Measurements from ENCODE around the gene PTPN5.
"Not testable (repeated sequence)": the region's sequence is repeated elsewhere in the genome, so short reads cannot be mapped to it uniquely, and the experiment has no call there.

PTPN5 gene

DNA sequence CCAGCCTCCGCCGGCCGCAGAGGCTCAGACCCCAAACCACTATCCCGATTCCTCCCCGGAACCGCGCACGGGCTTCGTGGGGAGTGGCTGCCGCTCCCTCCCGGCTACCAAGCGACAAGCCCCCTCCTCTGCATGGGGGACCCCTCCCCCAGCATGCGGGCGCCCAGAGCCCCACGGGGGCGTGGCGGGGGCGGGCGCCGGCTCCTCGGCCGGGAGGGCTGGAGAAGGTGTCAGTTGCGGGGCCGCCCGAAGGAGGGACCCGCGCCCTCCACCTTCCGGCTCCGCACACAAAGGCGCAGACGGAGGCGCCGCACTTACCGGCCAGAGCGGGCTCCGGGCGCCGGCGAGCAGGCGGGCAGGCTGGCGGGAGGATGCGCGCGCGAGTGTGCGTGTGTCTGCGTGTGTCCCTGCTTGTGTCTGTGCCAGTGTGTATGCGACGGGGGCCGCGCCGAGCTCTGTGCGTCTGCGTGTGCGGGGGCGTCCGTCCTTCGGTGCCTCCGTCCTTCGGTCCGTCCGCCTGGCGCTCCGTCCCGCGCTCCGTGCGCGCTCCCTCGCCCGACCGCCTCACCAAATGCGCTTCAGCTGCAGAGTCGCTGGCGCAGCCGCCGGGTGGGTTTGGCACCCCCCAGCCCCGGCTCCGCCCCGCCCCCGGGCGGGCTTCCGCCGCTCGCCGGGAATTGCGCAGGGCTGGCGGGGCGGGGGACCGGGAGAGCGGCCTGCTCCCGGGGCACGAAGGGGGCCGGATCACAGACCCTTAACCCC lies at the start of gene PTPN5:
PTPN5 (minus strand) TSS at position 592 of the 762 bp plus-strand sequence. CDS start 19,840 bp downstream, outside the sequence.
- DNase-seq, result no peak

DNA sequence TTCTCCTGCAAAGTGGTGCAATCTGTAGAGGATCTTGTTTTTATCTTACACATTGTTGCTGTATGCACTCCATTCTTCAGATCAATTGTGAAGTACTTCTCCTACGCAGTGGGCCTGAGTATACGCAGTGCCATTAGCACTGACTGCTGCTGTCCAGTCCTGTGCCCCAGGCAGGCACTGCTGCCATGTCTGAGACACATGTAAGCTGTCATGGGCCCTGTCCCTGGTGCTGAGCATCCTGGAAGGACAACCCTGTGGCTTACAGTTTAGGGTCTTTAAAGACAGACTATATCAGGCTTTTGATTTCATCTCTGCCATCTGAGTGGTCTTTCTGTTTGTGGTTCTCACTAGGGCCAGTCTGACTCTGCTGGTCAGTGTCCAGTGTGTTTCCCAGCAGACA lies 44.8 kb upstream of the PTPN5 start:
- no peak for DNase-seq

DNA sequence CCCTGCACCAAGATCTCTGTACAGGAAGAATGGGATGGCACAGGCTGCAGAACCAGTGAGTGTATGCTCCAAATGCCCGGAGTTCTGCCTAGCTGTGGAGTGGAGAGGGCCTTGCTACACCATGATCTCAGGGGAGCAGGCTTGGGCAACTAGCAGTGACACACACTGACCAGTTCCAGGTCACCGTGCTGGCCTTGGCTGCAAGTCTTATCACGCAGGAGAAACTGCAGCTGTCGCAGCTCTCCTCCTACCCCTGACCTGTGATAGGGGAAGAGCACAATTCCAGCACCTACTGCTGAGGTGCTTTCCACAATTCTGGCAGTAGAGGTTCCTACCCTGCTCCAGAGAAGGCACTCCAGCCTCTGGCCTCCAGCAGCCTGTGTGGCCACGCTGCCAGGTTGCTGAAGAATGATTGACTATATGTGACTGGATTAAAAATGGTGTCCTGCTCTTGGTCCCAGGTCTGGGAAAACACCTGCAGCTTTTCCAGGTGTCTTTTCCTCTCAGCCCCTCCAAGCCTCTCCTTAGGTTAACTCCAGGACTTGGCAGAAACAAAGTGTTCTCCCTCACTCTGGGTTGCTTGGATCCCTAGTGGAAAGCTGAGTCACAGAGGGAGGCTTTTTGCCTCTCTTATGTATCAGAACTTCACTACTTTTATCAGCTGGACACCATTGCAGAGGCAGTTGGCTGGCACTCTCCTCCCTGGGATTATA lies 43.3 kb upstream of the PTPN5 start:
- no peak for DNase-seq

DNA sequence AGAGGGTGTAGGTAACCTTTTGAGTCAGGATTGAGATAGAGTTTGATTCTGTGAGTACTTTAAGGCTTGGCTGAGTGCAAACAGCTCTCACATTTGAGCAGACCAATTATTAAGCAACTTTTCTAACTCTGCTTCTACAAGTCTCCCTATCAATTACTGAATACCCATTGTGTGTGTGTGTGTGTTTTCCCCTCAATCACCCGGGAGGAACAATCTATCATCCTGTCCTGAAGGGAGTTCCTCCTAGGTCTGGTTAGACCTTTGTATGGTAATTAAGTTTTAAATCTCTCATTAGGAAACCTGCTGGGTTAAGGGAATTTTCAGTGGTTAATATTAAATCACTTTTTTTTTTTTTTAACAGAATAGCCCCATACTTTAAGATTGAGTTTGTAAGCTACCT lies 28.6 kb upstream of the PTPN5 start:
- not testable (repeated sequence) for DNase-seq

DNA sequence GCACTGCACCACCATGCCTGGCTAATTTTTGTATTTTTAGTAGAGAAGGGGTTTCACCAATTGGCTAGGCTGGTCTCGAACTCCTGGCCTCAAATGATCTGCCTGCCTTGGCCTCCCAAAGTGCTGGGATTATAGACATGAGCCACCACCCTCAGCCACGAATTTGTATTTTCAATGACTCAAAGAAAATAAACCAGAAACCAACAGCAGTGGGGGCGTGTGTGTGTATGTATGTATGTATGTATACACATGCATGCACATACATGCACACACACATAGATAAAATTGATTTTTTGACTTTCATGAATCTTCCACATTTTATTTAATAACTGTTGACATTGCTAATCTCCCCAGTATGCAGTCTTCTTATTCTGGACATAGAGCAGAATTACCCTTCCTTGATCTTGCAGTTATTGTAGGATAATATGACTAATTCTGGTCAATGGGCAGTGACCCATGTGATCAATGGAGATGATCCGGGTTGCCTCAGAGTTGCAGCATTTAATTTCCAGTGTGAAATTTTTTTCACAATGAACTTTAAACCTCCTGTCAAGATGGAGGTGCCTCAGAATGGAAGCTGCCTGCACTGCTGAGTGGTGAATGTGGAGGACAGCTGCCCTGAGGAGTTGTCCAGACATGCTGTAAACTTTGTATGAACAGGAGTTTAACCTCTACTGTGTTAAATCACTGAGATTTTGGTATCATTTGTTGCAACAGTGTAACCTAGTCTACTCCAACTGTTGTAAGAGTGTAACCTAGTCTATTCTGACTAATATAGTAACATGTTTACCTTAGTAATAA lies 12.8 kb upstream of the PTPN5 start:
- DNase-seq, result no peak

DNA sequence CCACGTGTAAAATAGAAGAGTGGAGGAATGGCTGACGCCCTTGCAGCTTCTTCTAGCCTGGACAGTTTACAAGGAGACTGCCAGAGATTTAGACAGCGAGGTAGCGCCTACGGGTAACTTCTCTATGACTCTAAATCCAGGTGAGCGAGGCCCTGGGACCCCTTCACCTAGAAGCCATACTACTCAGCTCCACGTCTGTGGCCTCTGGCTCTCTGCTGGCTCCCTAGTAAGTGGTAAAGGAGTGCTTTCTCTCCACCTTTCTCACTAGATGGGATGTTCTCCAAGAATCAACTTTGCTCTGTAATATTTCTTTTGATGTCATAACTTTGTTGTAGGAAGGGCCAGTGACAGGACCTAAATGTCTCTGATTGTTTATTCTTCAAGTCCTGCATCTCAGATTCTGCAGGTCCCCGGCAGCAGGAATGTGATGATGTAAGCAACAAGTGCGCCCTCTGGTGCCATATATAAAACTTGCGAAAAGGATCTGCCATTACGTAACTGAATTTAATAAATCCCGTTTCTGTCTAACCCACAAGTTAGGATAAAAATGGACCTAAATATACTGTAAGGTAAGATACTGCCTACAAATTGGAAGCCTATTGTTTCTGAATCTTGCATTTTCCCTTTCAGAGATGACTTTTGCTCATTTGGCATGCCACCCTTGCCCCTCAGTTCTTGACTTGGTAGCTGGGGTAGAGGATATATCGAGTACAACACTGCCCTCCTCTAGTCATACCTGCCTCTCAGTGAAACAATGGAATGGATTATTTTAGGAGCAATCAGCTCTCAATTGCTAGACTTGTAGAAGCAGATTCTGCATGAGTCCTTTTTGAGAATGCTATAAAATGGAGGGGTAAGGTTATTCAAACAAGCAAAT lies 11.0 kb upstream of the PTPN5 start:
- peak; percentile 45 for DNase-seq

DNA sequence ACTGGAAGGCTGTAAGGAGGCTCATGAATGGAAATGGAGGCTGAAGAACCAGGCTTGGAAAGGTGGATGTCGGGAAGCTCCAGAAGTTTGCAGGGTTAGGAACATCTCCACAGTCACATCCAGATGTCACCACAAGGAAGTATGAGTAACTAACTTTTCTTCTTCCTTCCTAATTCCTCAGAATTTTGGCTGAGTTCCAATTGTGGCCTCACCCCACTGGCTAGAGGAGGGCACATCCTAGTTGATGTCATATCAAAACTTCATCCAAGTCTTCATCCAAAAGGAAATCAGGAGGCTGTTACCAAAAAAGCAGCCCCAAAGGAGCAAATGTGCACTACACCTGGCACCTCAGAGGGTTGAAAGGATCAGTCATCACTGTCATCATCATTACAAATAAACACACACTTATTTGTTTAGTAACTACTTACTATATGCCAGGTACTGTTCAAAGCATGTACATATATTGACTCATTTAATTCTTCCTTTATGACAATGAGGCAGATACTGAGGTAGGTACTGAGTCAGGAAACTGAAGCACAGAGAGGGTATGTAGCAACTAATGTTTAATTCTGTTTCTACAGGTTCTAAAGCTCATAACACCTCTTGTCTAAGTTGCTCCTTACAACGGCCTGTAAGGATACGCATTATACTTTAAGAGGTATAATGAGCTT lies 7.3 kb upstream of the PTPN5 start:
- DNase-seq, result no peak

DNA sequence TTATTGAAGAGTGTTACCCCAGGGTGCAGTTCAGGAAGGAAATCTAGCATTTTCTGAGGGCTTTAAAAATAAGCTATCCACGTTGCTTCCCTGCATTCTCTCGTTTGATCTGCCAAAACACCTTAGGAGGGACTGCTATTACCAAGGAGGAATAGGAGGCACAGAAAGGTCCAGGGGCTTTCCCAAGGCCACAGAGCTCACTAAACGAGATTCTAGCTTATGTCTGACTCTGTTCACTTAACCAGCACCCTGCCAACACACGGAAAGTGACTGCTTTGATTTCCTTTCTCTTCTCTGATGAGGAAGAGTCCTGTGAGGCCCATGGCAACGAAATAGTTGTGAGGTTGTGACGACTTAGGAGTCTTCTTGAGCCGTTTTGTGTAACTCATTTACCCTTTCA lies 3.4 kb upstream of the PTPN5 start:
- DNase-seq, result no peak

DNA sequence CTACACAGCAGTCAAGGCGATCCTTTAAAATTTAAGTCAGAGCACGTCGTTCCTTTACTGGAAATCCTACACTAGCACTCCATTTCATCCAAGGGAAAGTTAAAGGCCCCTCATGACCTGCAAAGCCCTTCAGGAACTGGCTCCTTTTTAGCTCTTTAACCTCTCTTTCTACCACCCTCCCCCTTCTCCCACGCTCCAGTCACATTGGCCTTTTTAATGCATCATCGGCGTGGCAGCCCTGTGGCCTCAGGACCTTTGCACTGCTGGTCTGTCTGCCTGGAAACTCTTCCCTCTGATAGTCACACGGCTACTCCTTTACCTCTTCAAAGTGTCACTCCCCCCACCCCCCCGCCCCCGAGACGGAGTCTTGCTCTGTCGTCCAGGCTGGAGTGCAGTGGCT lies 1.2 kb upstream of the PTPN5 start:
- no peak for DNase-seq

DNA sequence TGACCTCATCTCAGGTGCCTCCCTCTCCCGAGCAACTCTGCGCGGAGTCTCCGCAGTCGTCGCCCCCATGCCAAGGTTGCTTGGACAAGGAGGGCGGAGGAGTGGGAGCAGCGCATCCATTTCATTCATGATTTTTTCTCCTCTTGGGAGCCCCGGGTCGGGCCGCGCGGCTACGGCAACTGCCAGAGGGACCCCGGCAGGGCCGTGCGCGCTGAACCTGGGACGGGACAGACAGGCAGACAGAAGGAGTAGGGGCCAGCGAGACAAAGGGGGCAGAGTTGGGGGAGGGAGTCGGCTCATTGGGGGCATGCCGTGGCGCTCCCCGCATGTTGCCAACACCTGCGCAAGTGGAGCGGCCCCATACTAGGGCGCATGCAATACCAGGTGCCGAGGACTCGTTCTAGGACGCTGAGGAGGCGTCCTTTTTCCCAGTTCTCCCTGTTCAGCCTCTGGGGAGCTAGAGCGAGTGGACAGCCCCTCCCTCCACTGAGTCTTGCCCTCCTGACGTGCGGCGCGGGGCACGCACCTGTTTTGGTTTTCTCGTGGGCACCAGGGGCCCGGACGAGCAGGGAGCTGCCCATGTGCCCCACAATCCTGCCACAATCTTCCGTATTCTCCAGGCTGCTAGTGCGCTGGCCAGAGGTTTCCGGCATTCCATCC lies 501 bp upstream of the PTPN5 start:
- DNase-seq, result no peak

DNA sequence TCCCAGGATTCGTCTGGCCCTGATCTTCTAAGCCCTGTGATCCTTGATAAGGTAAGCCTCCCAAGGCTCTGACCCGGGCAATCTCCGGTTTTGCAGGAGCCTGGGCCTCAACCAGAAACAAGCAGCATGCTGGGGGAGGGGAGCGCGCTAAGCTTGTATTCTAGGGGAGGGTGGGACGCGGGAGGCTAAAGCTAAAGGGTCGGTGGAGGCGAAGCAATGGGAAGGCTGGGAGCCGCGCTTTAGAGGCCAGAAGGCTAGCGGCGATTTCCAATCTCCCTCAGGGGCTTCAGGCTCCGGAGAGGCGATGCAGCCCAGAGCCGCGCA lies 753 bp downstream of the PTPN5 start:
- no peak for DNase-seq

DNA sequence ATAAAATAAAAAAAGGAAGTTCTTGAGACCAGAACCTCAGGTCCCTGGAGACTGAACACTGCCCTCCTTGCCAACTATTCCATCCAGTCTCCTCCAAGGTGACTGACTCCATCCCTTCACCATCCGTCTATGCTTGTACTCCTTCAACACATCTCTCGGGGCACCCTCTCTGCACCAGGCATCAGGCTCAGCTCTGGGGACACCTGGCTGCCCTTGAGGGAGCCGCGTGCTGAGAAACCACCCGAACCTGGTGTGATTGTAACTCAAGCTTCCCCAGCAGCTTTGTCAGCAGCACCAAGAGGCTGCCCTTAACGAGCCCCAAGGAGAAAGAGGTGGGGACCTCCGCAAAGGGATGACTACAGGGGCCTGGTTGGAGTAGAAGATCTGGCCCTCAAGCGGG lies 1.7 kb downstream of the PTPN5 start:
- DNase-seq, result no peak

DNA sequence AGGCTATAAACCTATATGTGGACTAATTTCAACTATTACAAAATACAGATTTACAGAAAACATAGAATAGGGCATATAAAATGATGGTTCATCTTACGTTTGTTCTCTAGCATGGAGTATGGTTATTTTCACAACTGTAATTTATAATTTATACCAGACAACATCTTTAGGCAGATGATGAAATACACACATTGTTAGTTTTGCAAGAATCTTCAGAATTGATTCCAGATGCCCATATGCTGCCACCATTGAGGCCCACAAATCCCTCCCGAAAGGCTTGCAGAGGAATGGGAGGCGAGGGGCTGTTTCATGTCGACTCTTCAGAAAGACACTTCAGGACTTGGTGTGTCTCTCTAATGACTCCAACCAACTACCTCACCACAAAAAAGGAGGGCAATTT lies 6.2 kb downstream of the PTPN5 start:
- DNase-seq, result no peak

DNA sequence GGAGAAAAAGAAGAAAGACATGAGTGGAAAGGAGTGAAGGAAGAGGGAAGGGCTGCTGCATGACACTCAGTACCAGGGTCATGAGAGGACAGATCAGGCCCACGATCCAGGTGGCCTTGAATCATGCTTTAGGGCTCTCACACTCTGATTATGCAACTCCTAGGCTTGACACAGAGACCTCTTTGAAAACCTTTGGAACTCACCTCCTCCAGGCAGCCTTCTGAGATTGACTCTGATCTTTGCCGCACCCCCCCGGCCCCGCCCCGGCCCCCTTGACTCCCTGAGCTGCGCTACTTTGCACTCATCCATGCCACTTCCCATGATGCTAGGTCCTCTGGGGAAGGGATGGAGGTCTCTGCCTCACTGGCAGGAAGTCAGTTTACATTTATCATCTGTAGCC lies 10.7 kb downstream of the PTPN5 start:
- no peak for DNase-seq

DNA sequence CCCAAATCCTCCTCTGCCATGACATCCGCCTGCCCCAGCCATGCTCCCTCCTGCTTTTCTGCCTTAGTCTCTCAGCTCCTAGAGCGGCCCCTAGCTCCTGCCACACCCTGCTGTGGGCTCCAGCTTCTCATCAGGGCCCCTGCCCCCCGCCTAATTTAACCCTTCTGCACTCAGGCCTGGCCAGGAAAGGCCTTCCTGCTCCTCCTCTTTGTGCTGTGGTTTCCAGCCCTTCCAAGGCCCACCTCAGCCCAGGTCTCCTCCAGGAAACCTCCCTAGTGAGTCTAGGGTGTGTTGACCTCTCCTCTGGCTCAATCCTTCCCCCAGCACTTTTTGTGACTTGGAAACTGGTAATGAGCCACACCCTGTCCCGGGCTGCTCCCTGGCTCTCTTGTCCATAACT lies 11.3 kb downstream of the PTPN5 start:
- DNase-seq, result no peak

DNA sequence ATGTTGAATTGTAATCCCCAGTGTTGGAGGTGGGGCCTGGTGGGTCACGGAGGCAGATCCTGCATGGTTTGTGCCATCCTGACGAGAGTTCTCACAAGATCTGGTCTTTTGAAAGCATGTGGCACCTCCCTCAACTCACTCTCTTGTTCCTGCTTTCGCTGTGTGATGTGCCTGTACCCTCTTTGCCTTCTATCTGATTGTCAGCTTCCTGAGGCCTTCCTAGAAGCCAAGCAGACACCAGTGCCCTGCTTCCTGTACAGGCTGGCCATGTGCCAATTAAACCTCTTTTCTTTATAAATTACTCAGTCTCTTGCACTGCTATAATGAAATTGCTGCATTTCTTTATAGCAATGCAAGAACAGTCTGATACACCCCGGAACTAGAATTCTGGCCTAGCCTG lies 13.1 kb downstream of the PTPN5 start:
- DNase-seq, result no peak

DNA sequence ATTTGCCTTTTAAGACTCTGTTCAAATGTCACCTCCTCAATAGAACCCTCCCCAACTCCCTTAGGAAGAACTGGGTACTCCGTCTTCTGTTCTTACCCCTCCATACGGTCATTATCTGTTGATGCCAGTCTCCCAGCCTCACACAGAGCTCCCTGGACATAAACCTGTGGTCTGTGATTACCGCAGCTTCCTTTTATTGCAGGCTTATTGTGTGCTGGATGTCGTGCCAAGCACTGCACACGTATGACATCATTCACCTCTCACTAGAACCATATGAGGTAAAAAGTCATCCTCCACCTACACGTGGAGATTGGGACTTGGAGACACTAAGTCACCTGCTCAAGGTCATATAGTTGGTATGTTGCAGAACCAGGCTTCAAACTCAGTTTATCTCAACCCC lies 15.3 kb downstream of the PTPN5 start:
- no peak for DNase-seq

DNA sequence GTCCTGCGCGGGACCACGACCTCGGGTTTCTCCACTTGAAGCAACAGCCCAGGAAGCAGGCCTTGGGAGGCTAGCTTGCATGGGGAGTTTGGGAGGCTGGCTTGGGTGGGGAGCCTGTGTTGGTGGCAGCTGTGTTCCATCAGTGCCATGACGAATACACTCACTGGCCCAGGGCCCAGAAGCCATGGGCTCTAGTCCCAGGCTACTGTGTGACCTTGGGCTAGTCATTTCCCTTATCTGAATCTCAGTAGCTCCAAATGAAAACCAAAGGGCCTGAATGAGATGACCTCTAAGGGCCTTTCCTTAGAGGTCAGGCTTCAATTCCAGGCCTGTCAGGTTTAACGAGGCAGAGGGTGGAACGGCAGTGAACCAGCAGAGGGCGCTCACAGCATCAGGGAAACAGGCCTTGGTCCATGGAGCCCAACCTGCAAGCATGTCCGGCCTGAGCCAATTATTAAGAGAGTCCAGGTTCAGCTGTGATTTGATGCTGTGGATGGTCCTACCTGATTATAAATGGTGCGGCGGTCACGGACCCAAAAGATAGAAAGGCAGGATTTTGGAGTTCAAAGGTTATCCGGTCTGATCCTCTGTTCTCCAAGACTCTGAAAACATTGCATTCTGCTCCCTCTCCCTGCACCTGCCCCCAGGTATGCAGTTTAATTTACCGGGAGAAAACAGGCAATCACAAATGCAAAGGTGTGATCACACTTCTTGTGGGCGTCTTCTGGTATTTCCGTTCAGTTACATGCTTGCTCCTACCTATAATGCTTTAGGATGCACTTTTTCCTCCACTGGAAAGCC lies 15.9 kb downstream of the PTPN5 start:
- peak; percentile 23 for DNase-seq

DNA sequence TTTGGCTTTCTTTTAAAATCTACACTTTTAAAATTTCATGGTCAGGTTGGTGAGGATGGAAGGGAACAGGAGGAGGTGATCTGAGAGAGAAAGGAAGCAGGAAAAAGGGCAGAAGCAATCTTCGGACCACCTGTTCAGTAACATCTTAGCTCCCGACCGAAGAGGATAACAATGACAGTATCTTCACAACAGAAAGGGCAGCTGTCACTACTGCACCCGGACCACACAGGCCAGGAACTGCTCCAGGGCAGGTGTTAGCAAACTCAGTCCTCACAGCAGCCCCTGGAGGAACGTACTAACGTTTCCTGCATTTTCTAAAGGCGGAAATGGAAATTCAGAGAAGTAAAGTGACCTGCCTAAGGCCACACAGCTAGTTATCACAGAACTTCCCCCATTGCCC lies 16.8 kb downstream of the PTPN5 start:
- DNase-seq, result no peak

DNA sequence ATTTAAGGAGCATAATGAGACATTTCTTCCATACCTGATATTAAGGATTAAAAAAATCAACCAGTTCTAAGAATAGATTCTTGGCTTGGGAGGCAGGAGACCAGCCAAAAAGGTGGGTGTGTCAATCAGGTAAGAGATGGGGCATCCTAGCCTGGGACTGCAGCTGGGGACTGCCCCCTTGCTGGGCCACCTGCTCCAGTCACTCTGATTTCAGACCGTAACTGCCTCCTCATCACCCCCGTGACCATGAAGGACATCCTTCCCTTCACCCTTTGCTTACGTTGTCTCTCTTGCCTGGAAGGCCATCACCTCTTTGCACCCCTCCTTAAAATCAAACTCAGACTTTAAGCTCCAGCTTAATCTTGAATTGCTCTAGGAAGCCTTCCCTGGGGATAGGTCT lies 17.9 kb downstream of the PTPN5 start:
- no peak for DNase-seq

DNA sequence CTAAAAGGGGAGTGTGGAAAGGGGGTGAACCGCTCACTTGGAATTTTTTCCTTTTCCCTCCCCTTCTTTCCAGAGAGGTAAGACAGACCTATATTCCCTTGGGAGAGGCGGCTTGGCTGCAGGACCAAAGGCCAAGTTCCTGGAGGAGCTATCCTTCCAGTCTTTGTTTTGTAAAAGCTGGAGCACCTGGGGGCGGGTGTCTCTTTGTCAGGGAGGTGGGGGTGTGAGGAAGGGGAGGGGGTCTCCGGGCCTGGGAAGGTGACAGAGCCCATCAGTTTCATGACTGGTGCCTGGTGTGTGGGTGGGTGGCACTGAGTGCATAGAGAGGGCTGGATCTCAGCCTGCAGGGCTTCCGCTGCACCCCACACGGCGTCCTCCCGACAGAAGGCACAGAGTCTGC lies 18.5 kb downstream of the PTPN5 start:
- DNase-seq, result no peak
